IMR-90 (cell line): Measurements from ENCODE around the gene ASPN. TPM values are rescaled to one million over a fixed set of nuclear protein-coding genes. Genes with fewer than 3 reads are reported as not detected.

ENCODE experiments used
- ATAC-seq: fragments of 200-7000 bp; cut with Tn5 transposase; 2 replicates; pipeline ENCODE4 v1.9.1; 2020; ENCODE audit warnings: low read depth, mild to moderate bottlenecking, moderate library complexity
- BruUV-seq: library from RNA; stranded (reverse); fragments of 400-500 nt; replicated peaks from 2 replicates; lab custom pipeline; 2021; lab: Mats Ljungman, UMichigan
- CTCF ChIA-PET: fragments of 300-600 bp; formaldehyde crosslinking; extraction: SDS; loops from one replicate; lab custom pipeline; 2021; ENCODE audit warnings: antibody characterized with exemption; lab: Yijun Ruan, JAX
- POLR2A ChIA-PET: fragments of 300-600 bp; sonication (Branson Sonifier 250); formaldehyde crosslinking; loops from one replicate; lab custom pipeline; 2022; ENCODE audit warnings: antibody characterized with exemption; ENCODE audit not compliant: unreplicated experiment; lab: Charles Lee
- DNase-seq: peaks from one replicate; pipeline ENCODE4 v3.0.0; 2013
- H2AFZ ChIP-seq: replicated peaks from 2 replicates; pipeline ENCODE3; 2013; ENCODE audit warnings: low read length, mild to moderate bottlenecking; ENCODE audit not compliant: poor library complexity
- H2AK5ac ChIP-seq: 2 replicates; pipeline ENCODE4 v1.6.1; 2013; ENCODE audit warnings: low read depth, low read length, inconsistent platforms
- H2AK9ac ChIP-seq: replicated peaks from 2 replicates; pipeline ENCODE3; 2013; ENCODE audit warnings: mild to moderate bottlenecking, low read depth, low read length, moderate library complexity; ENCODE audit not compliant: poor library complexity
- H2BK120ac ChIP-seq: 2 replicates; pipeline ENCODE4 v1.6.1; 2013; ENCODE audit warnings: low read depth, low read length, inconsistent platforms
- H2BK15ac ChIP-seq: 3 replicates; pipeline ENCODE4 v1.6.1; 2013; ENCODE audit warnings: low read depth, low read length, inconsistent platforms
- H2BK20ac ChIP-seq: 2 replicates; pipeline ENCODE4 v1.6.1; 2013; ENCODE audit warnings: low read depth, mild to moderate bottlenecking, inconsistent platforms, low read length, moderate library complexity
- H2BK5ac ChIP-seq: 2 replicates; pipeline ENCODE4 v1.6.1; 2013; ENCODE audit warnings: mild to moderate bottlenecking, low read depth, low read length, inconsistent platforms; ENCODE audit not compliant: poor library complexity, severe bottlenecking
- H3K14ac ChIP-seq: replicated peaks from 2 replicates; pipeline ENCODE4 v1.6.1; 2013; ENCODE audit warnings: low read depth, low read length, inconsistent platforms
- H3K18ac ChIP-seq: 2 replicates; pipeline ENCODE4 v1.6.1; 2013; ENCODE audit warnings: low read depth, low read length, control low read depth
- H3K23ac ChIP-seq: 2 replicates; pipeline ENCODE4 v1.6.1; 2013; ENCODE audit warnings: low read depth, low read length, inconsistent platforms
- H3K27ac ChIP-seq: 2 replicates; pipeline ENCODE4 v1.5.1; 2013; ENCODE audit warnings: mild to moderate bottlenecking, control low read depth, low read length; ENCODE audit not compliant: insufficient read depth
- H3K27me3 ChIP-seq: 2 replicates; pipeline ENCODE4 v1.6.1; 2013; ENCODE audit warnings: low read length; ENCODE audit not compliant: control insufficient read depth, insufficient read depth
- H3K36me3 ChIP-seq: 2 replicates; pipeline ENCODE4 v1.6.1; 2013; ENCODE audit warnings: low read length, mixed read lengths; ENCODE audit not compliant: control insufficient read depth, insufficient read depth
- H3K4ac ChIP-seq: 2 replicates; pipeline ENCODE4 v1.6.1; 2013; ENCODE audit warnings: low read depth, low read length, inconsistent platforms
- H3K4me1 ChIP-seq: 2 replicates; pipeline ENCODE4 v1.6.1; 2013; ENCODE audit warnings: low read length, mixed read lengths; ENCODE audit not compliant: control insufficient read depth, insufficient read depth
- H3K4me2 ChIP-seq: 2 replicates; pipeline ENCODE4 v1.6.1; 2013; ENCODE audit warnings: low read depth, mild to moderate bottlenecking, control low read depth, low read length, moderate library complexity
- H3K4me3 ChIP-seq: 2 replicates; pipeline ENCODE4 v1.5.1; 2013; ENCODE audit warnings: low read depth, mild to moderate bottlenecking, control low read depth, low read length, moderate library complexity; ENCODE audit not compliant: insufficient read depth
- H3K56ac ChIP-seq: 2 replicates; pipeline ENCODE4 v1.6.1; 2013; ENCODE audit warnings: low read length, inconsistent platforms; ENCODE audit not compliant: insufficient read depth; ENCODE audit errors: extremely low read depth
- H3K79me1 ChIP-seq, 2 experiments: 2 replicates each; pipeline ENCODE4 v1.6.1; 2013; ENCODE audit warnings: low read length in 2 of 2, inconsistent platforms in 1 of 2, low read depth in 1 of 2
- H3K9ac ChIP-seq: 2 replicates; pipeline ENCODE4 v1.6.1; 2013; ENCODE audit warnings: low read depth, low read length, control low read depth
- H3K9me1 ChIP-seq: 2 replicates; pipeline ENCODE4 v1.6.1; 2013; ENCODE audit warnings: low read length, inconsistent platforms; ENCODE audit not compliant: insufficient read depth
- H3K9me3 ChIP-seq: 2 replicates; pipeline ENCODE4 v1.6.1; 2013; ENCODE audit warnings: low read length; ENCODE audit not compliant: control insufficient read depth, insufficient read depth
- H4K20me1 ChIP-seq: 2 replicates; pipeline ENCODE4 v1.6.1; 2013; ENCODE audit warnings: low read length, inconsistent platforms; ENCODE audit not compliant: insufficient read depth
- H4K5ac ChIP-seq: 2 replicates; pipeline ENCODE4 v1.6.1; 2013; ENCODE audit warnings: mild to moderate bottlenecking, low read depth, low read length, control low read depth
- H4K8ac ChIP-seq, 2 experiments: 2 replicates each; pipeline ENCODE4 v1.6.1; 2013; ENCODE audit warnings: low read depth in 2 of 2, low read length in 2 of 2, control low read depth in 1 of 2, inconsistent platforms in 1 of 2
- H4K91ac ChIP-seq: 2 replicates; pipeline ENCODE4 v1.6.1; 2013; ENCODE audit warnings: low read depth, low read length, inconsistent platforms; ENCODE audit not compliant: insufficient read depth
- BHLHE40 ChIP-seq: fragments of 150-350 bp; IDR thresholded peaks from 2 replicates; pipeline ENCODE4 v1.6.1; 2016; ENCODE audit warnings: mild to moderate bottlenecking, low read depth, low read length
- CEBPB ChIP-seq: IDR thresholded peaks from 2 replicates; pipeline ENCODE4 v1.6.1; 2012; ENCODE audit warnings: low read depth, low read length, improper control_type of control experiment
- CTCF ChIP-seq: conservative IDR thresholded peaks from 2 replicates; pipeline ENCODE4 v1.5.1; 2012; ENCODE audit warnings: mild to moderate bottlenecking, low read depth, low read length, improper control_type of control experiment
- ELK1 ChIP-seq: fragments of 150-350 bp; IDR thresholded peaks from 2 replicates; pipeline ENCODE4 v1.6.1; 2016; ENCODE audit warnings: low read depth, mild to moderate bottlenecking, low read length, moderate library complexity, borderline replicate concordance
- FOS ChIP-seq: fragments of 150-350 bp; IDR thresholded peaks from 2 replicates; pipeline ENCODE4 v1.6.1; 2016; ENCODE audit warnings: low read depth, low read length
- MAZ ChIP-seq: IDR thresholded peaks from 2 replicates; pipeline ENCODE4 v1.6.1; 2012; ENCODE audit warnings: low read depth, mild to moderate bottlenecking, low read length, improper control_type of control experiment, moderate library complexity, borderline replicate concordance
- MXI1 ChIP-seq: IDR thresholded peaks from 2 replicates; pipeline ENCODE4 v1.6.1; 2012; ENCODE audit warnings: low read depth, mild to moderate bottlenecking, low read length, moderate library complexity, borderline replicate concordance
- NFE2L2 ChIP-seq: fragments of 150-350 bp; IDR thresholded peaks from 2 replicates; pipeline ENCODE4 v1.6.1; 2016; ENCODE audit warnings: low read depth, mild to moderate bottlenecking, low read length
- POLR2A ChIP-seq: IDR thresholded peaks from 2 replicates; pipeline ENCODE4 v1.6.1; 2012; ENCODE audit warnings: mild to moderate bottlenecking, low read depth, low read length
- RAD21 ChIP-seq: IDR thresholded peaks from 2 replicates; pipeline ENCODE4 v1.6.1; 2012; ENCODE audit warnings: low read length, improper control_type of control experiment
- RCOR1 ChIP-seq: IDR thresholded peaks from 2 replicates; pipeline ENCODE4 v1.6.1; 2012; ENCODE audit warnings: mild to moderate bottlenecking, low read length, improper control_type of control experiment; ENCODE audit not compliant: insufficient replicate concordance
- RFX5 ChIP-seq: IDR thresholded peaks from 2 replicates; pipeline ENCODE4 v1.8.0; 2012; ENCODE audit warnings: low read depth, mild to moderate bottlenecking, low read length, moderate library complexity
- USF2 ChIP-seq: fragments of 150-350 bp; IDR thresholded peaks from 2 replicates; pipeline ENCODE4 v1.6.1; 2017; ENCODE audit warnings: mild to moderate bottlenecking, antibody characterized with exemption, low read length, low read depth
- WGBS, 2 experiments: methylation state at CpG; one replicate each; pipeline versions ENCODE4 v1.1.5 to v1.1.7; 2013; ENCODE audit warnings: missing lambda C conversion rate in 2 of 2; ENCODE audit not compliant: insufficient read length in 1 of 2; ENCODE audit errors: extremely low coverage in 2 of 2; 5-methylcytosine and 5-hydroxymethylcytosine counted together
- dilution Hi-C: fragments of 300-500 bp; cut with HindIII; formaldehyde crosslinking; loops from one replicate; pipeline ENCODE4 v1.14.3; 2018; ENCODE audit warnings: low sequenced_read_pairs; ENCODE audit not compliant: unreplicated experiment
- in situ Hi-C: fragments of 300-500 bp; cut with MboI; formaldehyde crosslinking; loops from 3 replicates; pipeline ENCODE4 v1.14.3; 2019; ENCODE audit warnings: low sequenced_read_pairs, inconsistent platforms, mixed read lengths
- intact Hi-C: fragments of 100-400 bp; cut with micrococcal nuclease; formaldehyde crosslinking; loops from 2 replicates; pipeline ENCODE4 v1.10.0; 2022
- polyA plus RNA-seq, 3 experiments: library from polyadenylated mRNA; depleted of rRNA; stranded (reverse); fragments of >200 nt; gene quantifications; 2 replicates each; pipeline ENCODE4 v1.2.3, GENCODE V29; 2012; ENCODE audit warnings: low replicate concordance in 1 of 3
- total RNA-seq: library from RNA; depleted of rRNA; stranded (reverse); fragments of >200 nt; gene quantifications from 2 replicates; pipeline ENCODE4 v1.2.3, GENCODE V29; 2012

The ASPN gene
- total and polyA plus RNA-seq, 2 of the 4 experiments (the other 2 are of a cell fraction): under 0.01 to 0.09 TPM

GRCh38 chr9:92423612-92424011 lies 58.7 kb downstream of the ASPN start:
- Histone ChIP-seq H3K4ac (no peak overlapping the region), H4K20me1 (no peaks in the 10 kb centered on the region), H4K91ac (no peak overlapping the region), H3K56ac (no peak overlapping the region), H3K4me2 (no peak overlapping the region), H3K9me1 (peaks cover 2% of the 10 kb centered on the region; the same call in 1 of the 2 replicates), H3K4me1 (peaks cover 8% of the 10 kb centered on the region), H2AFZ (no peak overlapping the region), H2AK9ac (no peak overlapping the region), H2BK5ac (no peak overlapping the region), H2BK20ac (no peak overlapping the region), H3K14ac (no peak overlapping the region), H3K27ac (no peak overlapping the region), H3K36me3 (no peaks in the 10 kb centered on the region), H2BK15ac (no peak overlapping the region), H3K23ac (no peak overlapping the region), H4K8ac (no peak overlapping the region), H2BK120ac (no peak overlapping the region), H2AK5ac (no peak overlapping the region), H3K9me3 (no peaks in the 10 kb centered on the region), H3K18ac (no peak overlapping the region), H3K4me3 (no peak overlapping the region), H3K9ac (no peak overlapping the region), H3K79me1 (no peaks in the 10 kb centered on the region), H4K5ac (no peak overlapping the region), H3K27me3 (no peaks in the 10 kb centered on the region)
- CTCF ChIA-PET: no interaction called here
- in situ Hi-C loops: no loop called here
- ATAC-seq (no peak), DNase-seq (no peak)
- dilution Hi-C loops: no loop called here
- POLR2A ChIA-PET: no interaction called here
- intact Hi-C loops: no loop called here
- WGBS, 2 experiments: no CpG with 5 or more reads among the region's 2 CpGs
- TF ChIP-seq MAZ (no peak), BHLHE40 (no peak), RFX5 (no peak), CEBPB (no peak), RCOR1 (no peak), USF2 (no peak), POLR2A (no peak), FOS (no peak), CTCF (no peak), ELK1 (no peak), MXI1 (no peak), NFE2L2 (no peak), RAD21 (no peak)
- no TSS peak for BruUV-seq
